HG02973 (cell line): ENCODE data around the gene KIF12.
"Not testable (repeated sequence)": the region's sequence is repeated elsewhere in the genome, so short reads cannot be mapped to it uniquely, and the experiment has no call there.

Experiments used
- ATAC-seq: cut with Tn5 transposase; IDR thresholded peaks from one replicate; pipeline ENCODE4 v1.9.1; 2021; ENCODE audit warnings: moderate library complexity; ENCODE audit not compliant: unreplicated experiment

Gene KIF12

DNA sequence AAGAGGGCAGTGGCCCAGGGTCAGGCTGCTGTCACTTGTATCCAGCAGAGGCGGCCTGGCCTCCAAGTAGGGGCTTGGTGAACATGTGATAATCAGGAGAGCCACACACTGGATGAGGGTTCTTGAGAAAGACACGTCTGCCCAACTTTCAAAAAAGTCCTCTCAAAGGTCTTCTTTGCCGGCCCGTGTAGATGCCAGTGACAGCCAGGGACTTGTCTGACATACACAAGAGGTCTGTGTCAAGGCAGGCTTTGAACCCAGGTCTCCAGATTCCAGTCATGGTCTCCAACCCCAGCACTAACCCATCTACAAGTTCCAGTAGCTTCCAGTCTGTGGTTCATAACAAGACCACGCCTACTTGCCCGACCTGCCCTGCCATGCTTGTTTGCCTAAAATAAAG, 13.1 kb downstream of the KIF12 start:
- ATAC-seq, result no peak

DNA sequence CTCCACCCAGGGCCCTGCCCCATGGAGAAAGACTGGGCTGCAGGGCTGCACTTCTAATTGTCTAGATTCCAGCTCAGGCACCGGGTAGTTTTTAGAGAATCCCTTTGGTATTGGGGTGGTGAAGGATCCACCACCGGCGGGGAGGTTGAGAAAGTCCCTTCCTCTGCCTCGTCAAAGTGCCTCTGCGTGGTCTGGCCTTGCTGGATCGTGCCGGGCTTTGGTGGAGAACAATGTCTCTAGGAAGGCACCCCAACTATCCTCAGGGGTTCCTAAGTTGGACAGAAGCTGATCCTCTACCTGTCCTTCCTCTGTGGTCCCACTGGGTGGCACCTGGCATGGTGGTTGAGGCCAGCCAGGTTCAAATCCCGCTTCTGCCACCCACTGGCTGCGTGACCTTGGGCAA, 13.7 kb downstream of the KIF12 start:
- no peak for ATAC-seq

DNA sequence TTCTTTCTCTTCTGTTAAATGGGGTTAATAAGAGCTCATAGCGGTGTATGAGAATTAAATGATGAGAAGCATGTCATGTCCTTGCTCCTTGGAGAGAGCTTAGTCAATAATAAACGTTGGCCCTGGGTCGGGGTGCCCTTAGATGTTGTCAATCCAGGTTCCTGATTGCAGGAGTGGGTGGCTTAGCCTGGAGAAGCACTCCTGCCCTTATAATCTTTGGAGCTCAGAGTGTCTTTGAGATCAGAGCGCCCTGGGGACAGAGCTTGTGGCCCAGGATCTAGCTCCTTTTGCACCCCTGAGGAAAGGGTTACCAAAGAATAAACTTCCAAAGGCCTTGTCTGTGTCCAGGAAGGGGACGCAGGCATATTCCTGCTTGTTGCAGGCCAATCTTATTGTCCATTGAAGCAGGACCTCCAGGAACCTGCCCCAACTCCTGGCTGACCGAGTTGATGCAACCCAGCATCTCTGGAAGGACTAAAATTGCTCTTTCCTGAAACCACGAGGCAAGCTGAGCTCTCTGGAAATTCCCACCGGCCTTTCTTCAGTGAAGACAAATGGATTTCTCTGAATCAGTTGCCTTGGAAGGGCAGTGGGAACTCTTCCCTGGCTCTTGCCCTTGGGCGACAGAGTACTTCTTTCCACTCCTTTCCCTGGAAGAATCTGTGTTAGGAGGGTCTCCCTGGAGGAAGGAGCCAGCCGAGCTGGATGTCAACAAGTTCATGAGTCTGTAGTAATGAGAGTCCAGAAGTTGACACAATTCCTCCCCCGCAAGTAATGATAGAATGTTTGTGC, 14.6 kb downstream of the KIF12 start:
- no peak for ATAC-seq

DNA sequence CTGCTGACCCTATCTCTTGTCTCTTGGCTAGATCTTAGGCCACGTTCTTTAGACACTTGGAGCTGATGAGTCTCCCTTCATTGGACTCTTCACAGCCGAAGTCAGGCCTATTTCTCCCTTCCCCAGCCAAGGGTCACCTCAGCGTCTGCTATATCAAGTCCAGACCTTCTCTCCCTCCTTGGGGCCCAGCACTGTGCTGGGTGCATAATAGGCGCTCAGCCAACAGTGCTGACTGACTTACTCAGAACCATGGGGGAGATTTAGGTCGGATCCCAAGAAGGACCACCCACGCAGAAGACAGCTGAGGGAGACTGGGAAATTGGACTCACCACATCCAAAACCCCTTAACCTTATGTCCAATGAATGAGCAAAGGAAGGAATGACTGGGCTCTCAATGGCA, 15.4 kb downstream of the KIF12 start:
- ATAC-seq, result no peak

DNA sequence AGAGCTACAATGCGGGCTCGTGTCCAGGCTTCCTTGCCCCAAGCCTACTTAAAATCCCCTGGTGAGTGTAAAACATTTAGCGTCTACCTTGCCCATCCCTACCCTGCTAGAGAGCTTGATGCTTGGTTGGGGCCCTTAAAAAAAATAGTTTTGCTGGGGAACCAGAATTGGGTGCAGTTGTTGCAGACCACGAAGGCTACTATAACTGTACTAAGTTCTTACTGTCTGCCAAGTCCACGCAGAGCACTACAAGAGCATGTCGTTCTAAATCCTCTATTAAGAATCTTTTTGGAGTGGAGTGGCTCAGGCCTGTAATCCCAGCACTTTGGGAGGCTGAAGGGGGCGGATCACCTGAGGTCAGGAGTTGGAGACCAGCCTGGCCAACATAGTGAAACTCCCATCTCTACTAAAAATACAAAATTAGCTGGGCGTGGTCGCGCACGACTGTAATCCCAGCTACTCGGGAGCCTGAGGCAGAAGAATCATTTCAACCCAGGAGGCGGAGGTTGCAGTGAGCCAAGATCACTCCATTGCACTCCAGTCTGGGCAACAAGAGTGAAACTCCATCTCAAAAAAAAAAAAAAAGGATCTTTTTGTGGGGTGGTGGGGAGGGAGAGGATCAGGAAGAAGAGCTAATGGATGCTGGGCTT, 16.2 kb downstream of the KIF12 start:
- ATAC-seq, result not testable (repeated sequence)

DNA sequence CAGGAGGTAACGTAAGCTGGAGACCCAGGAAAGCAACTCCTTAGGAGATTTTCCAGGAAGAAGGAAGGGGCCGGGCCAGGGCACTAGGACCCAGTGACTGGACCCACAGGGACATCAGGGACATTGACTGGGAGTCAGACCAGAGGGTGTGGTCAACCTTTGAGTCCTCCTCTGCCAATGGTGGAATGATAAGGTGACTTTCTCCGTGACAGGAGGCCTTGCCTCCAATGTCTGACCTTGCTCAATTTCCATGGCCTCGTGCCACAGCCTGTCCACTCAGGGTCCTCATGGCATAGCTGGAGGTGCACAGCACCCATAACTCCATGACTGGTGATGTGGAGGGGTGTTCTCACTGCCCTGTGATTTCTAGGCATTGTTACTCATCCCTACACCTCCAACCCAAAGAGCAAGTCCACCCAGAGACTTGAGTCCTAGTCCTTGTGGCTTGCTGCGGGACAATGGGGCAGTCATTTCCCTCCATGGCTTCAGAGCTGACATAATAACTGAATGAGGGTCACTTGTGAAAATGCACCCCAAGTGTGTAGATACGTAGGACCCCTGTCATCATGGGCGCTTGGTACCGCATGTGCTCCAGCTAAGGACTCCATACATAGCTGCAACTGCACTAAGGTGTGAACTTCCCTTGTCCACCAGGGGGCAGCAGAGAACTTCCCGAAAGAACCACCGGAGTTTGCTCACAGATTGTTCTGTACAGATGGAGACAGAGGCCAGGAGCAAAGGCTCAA, 16.9 kb downstream of the KIF12 start:
- peak; percentile 75 for ATAC-seq

DNA sequence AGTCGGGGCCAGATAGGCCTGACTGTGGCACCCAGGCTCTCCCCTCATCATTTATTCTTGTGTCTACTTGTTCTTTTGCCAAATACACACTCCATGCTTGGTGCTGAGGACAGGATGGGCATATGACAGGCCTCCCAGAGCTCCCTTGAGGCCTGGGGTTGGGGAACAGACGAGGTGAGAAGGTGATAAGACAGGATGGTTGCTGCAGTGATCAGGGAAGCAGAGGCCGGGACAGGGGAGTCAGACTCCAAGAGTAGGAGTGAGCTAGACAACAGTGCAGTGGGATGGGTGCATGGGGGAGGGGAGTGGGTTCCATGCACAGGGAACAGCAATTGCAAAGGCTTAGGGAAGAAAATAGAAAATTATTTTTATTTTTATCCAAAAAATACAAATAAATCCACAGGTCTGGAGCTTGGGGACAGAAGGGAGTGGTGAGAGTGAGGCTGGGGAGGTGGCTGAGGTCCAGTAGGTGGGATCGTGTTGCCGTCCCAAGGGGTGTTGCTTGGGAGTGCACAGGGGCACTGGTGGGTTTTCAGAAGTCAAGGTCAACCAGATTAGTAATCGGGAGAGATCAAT, 17.6 kb downstream of the KIF12 start:
- ATAC-seq, result no peak

DNA sequence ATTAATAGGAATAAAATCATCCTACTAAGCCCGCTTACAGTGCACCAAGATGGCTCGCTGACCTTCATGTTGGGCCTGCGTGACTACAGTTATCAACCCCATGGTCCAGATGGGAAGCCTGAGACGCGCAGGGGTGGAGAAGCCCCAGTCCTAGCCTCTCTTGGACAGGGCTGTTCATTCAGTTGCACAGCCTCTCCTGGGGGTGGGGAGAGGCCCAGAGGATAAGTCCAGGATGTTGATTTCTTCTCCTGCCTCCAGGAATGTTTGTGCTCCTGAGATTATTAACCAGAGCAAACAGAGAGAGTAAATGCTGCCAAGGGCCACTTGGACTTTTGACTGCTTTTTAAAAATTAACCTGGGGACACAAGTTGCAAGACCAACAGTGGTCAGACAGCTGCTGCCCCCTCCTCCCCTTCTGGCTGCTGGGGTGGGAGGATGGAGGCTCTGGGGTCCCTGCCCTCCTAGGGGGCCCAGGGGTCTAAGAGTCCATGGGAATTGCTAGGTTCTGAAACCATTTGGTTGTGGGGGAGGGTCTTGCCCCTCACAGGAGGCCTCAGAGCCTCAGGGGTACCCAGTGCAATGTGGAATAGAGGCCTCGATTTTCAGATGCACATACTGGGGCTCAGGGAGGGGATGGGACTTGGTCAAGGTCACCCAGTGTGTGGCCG, 18.2 kb downstream of the KIF12 start:
- no peak for ATAC-seq

DNA sequence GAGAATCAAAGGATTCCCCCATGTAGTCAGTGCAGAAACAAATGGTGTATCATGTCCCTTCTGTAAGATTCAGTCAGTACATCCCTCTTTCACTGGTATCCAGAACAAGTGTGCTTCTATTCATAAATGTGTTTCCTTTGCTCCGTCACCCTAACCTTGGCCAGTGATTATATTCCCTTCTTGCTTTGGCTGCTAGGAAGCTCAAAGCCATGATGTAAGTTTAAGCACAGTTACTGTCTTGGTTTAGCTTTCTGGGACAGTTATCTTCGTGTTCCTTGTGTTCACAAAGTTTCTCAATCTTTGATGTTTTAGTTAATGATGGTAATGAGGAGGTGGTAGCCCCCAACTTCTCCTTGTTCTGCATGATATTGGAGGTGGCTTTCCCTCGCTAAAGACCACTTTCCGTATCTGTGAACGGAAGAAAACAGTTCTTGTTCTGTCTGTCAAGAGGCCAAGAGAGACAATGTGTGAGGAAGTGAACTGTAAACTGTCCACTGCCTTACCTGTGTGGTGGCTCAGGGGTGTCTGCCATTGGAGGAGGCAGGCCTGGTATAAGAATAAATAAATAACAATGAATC, 18.8 kb downstream of the KIF12 start:
- no peak for ATAC-seq

DNA sequence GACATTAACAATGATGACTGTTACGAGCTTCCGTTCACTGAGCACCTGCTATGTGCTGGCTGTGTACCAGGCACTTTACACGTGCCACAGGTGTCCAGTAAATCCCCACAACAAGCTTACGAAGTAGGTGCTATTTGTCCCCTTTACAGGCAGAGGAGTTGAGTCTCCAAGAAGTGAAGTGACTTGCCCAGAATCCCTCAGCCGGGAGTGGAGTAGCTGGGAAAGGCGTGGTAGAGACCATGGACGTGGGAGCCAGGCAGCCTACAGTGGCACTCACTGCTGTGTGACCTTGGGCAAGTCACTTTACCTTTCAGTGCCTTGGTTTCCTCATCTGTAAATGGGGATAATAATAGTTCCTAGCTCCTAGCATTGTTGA, 20.3 kb downstream of the KIF12 start:
- ATAC-seq, result no peak

DNA sequence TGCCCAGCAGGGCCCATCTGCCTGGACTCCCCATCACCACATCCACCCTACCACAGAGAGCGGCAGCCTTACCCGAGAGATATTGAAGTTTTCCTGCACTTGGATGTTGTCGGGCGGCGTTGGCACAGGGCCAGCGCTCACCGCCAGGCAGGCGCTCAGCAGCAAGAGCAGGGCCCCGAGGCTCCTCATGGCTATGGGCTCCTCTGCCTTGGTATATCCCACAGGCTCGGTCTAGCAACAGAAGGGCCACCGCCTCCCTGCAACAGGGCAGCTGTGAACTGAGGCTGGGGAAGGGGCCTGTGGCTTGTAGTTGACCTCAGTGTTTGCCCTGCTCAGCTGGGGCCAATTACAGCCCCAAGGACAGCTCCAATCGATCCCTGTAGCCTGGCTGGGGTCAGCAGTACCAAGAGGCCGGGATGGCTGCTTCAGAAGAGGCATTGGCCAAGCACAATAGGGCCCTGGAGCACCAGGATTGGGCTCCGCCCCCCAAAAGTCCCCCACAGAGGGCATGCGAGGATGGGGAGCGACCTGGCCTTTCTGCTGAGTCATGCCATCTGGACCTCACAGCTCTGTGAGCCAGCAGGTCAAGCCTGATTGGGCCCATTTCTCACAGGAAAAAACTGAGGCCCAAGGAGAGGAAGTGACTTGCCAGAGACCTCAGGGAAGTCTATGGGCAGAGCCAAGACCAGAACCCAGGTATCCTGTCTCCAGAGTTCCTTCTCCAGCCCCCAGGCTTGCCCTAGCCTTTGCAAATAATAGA, 20.9 kb downstream of the KIF12 start, which contains the start of gene AMBP:
TSS of gene AMBP (minus strand) at position 280 of the 760 bp plus-strand sequence. CDS start at position 189, 91 bp downstream.
- no peak for ATAC-seq

DNA sequence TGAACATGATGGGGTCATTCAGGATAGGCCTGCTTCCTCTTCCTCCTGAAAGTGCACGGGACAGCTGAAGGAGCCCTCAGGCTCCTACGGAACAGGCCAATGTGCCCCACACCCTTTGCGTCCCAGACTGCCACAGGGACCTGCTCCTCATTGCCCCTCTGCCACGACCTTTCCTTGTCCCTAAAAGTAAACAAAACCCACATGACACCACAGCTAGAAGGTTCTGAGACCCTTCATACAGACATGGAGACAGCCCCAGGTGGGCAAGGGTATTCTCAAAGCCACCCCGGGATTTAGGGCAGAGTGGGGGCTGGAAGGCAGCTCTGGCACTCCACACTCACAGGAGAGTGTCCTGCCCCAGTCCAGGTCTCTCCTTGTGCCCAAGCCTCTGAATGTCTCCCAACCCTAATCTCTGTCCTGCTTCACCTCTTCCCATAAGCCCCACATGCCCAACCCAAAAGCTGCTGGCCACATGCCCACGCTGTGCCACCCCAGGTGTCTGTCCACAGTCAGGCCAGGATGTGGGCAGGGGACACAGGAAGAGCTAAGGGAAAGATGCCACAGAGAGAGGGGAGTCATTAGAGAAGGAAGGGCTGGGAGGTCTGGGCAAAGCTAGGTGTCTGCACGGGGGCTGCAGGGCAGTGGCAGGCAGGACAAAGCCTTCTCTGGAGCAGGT, 21.8 kb downstream of the KIF12 start:
- no peak for ATAC-seq

DNA sequence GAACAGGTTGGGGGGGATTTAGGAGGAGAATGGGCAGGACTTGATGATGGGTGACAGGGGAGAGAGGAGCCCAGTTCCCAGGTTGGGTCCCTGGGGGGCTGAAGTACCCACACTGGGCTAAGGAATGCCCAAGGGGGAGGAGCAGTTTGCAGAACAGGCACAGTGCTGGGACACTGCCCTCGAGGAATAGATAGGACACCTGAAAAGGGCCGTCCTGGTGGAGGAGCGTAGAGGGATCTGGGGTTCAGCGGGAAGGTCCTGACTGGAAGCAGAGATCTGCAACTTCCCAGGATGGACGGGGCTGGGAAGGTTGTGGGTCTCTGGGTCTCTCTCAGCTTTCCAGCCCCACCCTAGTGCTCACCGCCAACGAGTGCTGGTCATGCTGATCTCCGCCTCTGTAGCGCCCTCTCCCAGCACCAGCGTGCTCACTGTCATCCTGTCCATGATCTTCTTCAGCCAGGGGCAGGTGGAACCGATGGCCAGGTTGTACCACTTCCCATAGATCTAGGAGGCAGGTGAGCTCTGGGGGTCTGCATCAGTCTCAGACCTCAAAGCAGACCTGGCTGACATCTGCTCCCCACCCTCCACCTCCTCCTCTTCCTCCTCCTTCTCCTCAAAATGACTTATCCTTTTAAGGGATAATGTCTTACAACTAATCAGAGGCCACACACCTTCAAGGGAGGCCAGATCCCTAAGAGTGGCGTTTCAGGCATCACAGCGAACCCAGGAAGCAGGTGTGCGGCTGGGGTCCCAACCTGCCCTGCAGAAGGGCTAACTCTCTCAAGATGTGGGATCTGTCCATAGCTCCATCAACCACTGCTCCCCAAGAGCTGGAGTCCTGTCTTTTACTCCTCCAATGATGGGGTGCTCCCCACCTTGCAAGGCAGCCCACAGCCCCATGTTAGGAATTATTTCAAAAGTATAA, 22.6 kb downstream of the KIF12 start:
- no peak for ATAC-seq

DNA sequence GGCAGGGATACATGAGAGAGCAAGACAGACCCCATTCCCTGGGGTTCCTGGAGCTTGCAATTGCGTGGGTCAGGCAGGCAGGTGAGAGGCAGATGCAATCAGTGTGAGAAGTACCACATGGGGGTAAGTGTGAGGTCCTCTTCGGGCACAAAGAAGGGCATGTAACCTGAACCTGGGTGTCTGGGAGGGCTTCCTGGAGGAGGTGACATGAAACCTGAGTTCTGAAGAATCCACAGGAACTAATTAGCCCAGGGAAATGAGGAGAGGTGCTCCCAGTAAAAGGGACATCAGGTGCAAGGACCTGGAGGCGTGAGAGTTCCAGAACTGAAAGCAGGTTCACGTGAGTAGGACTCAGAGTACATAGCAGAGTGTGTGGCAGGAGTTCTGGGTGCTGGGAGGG, 23.5 kb downstream of the KIF12 start:
- no peak for ATAC-seq

DNA sequence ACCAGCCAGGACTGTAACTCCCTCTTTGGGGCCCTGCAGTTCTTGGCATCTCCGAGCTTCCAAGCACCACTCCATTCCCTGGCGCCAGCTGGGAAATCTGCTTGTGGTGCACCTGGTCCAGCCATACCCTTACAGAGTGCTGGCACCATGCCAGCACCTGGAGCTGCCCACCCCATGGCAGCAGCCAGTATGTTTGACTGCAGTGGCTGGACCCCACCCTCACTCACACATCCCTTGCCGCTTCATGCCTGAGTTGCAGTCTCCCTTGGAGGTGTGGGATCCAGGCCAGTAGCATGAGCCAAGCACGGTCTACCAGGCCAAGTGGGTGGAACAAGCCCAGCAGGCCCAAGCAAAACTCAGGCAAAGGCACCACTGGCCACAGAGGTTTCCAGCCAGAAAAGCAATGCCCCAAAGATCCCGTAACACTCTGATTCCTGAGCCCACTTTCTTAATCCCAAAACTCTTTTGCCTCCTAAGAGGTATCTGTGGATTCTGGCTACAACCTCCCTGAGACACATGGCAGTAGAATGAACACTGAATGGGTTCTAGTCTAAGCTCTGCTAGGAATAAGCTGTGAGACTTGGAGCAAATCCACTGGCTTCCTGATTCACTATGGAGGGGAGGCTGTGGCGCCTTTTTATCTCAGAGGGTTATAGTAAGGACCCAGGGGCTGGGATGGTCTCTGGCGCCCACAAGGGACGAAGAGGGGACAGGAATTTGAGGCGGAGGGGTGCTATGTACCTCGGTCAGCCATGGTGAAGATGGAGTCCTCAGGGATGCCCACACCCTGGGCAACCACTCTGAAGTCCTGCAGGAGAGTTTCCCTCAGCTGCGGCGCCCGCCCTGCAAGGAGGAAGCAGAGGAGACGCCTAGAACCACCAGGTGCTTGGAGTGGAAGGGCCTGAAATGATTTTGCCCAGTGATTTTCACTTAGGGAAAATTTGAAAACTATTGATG, 26.6 kb downstream of the KIF12 start:
- ATAC-seq, result no peak

DNA sequence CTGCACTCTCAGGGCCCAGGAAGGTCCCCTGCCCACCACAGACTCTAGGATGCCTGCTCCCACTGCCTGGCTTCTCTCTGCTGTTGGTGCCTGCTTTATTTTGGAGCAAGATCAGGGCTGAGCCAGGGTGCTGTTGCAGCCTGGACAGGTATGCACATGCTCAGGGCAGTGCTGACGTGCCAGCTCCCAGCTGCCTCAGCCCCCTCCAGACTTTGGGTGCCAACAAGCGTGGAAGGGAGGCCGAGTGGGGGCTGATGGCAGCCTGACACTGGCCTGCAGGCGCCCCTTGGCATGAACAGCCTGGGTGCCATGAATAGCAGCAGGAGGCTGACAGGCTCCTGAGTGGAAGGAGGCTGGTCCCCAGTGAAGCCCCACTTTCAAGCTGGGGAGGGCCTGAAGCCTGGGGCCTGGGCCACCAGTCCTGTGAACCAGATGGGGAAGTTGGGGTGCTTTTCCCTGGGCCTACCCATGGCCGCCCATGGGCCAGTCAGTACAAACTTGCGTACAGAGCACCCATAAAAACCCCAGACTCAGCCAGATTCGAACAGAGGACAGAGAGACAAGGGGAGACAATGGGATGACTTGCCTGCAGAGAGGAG, 27.8 kb downstream of the KIF12 start:
- no peak for ATAC-seq
